Kidney (tissue), 11 donors: ENCODE results near the gene CNTNAP3. TPM values are rescaled to one million over a fixed set of nuclear protein-coding genes. Genes with fewer than 3 reads are reported as not detected.
A peak's percentile ranks its signal among the peaks of the same experiment; 100 is the strongest.
"Not testable (repeated sequence)": the region's sequence is repeated elsewhere in the genome, so short reads cannot be mapped to it uniquely, and the experiment has no call there.

Experiments
- DNase-seq, 5 donors: peaks; one replicate each; pipeline ENCODE4 v3.0.0-alpha.2; 2013 to 2020
- FAIRE-seq: peaks from 2 replicates; lab custom pipeline; 2012; peaks lifted over from hg19 to GRCh38; lab: Jason Lieb, UNC
- H3K27ac ChIP-seq, 2 donors: one replicate each; pipeline ENCODE4 v1.7.0; 2013; ENCODE audit warnings: low read depth in 2 of 2, low read length in 2 of 2, inconsistent platforms in 1 of 2
- H3K27me3 ChIP-seq: one replicate; pipeline ENCODE4 v1.7.1; 2013; ENCODE audit warnings: low read length, inconsistent platforms; ENCODE audit not compliant: control insufficient read depth, insufficient read depth
- H3K36me3 ChIP-seq, 3 donors: one replicate each; pipeline versions ENCODE4 v1.7.0 to v1.7.1; 2013; ENCODE audit warnings: low read length in 3 of 3, control low read depth in 1 of 3, inconsistent platforms in 1 of 3; ENCODE audit not compliant: insufficient read depth in 3 of 3, control insufficient read depth in 2 of 3
- H3K4me1 ChIP-seq, 3 donors: one replicate each; pipeline versions ENCODE4 v1.7.0 to v1.7.1; 2013; ENCODE audit warnings: low read length in 3 of 3, inconsistent platforms in 1 of 3, low read depth in 1 of 3; ENCODE audit not compliant: control insufficient read depth in 2 of 3, insufficient read depth in 2 of 3
- H3K4me3 ChIP-seq, 3 donors: one replicate each; pipeline versions ENCODE4 v1.7.0 to v1.8.1; 2013; ENCODE audit warnings: low read length in 3 of 3, control low read depth in 1 of 3, inconsistent platforms in 1 of 3
- H3K9ac ChIP-seq, 3 donors: one replicate each; pipeline versions ENCODE4 v1.7.0 to v1.7.1; 2013; ENCODE audit warnings: low read length in 3 of 3, control low read depth in 1 of 3, inconsistent platforms in 1 of 3
- H3K9me3 ChIP-seq, 3 donors: one replicate each; pipeline versions ENCODE4 v1.7.0 to v1.7.1; 2013; ENCODE audit warnings: low read length in 3 of 3, control low read depth in 1 of 3, inconsistent platforms in 1 of 3; ENCODE audit not compliant: control insufficient read depth in 2 of 3, insufficient read depth in 1 of 3
- intact Hi-C: fragments of 100-400 bp; cut with DNase I; formaldehyde crosslinking; loops from one replicate; pipeline ENCODE4 v1.11.1; 2022
- polyA plus RNA-seq: library from polyadenylated mRNA; stranded (reverse); fragments of 350-450 nt; fragmentation: Illumina TruSeq; extraction: RNeasy Lipid Tissue Mini Kit (QIAGEN cat#74804); gene quantifications from one replicate; pipeline ENCODE4 v1.2.3, GENCODE V29; 2014; ENCODE audit warnings: low read depth, low replicate concordance; ENCODE audit not compliant: insufficient read depth
- total RNA-seq: library from RNA; stranded (reverse); fragmentation: NEBNext Ultra II Directional; extraction: Animal tissue kit (Norgen Biotek cat#: 25700); gene quantifications from one replicate; pipeline ENCODE4 v1.2.1, GENCODE V29; 2021
- donor health status: control.
- donor health status: control.
- donor health status: DM: yes; HTN: yes; CAD: no.
- donor health status: Normal renal cell carcinoma (clear cell type).

CNTNAP3 gene
- total and polyA plus RNA-seq, 2 donors from 2014 or later = 0.99 to 7.1 TPM

- DNase-seq, H3K9me3 ChIP-seq, H3K4me3 ChIP-seq, H3K36me3 ChIP-seq, H3K4me1 ChIP-seq, H3K27ac ChIP-seq, H3K9ac ChIP-seq, H3K27me3 ChIP-seq, intact Hi-C loops: not testable (repeated sequence)
- peak; percentile 61 for FAIRE-seq
These were observed 87.6 kb downstream of the CNTNAP3 start for GRCh38 chr9:39200412-39200811.

DNA sequence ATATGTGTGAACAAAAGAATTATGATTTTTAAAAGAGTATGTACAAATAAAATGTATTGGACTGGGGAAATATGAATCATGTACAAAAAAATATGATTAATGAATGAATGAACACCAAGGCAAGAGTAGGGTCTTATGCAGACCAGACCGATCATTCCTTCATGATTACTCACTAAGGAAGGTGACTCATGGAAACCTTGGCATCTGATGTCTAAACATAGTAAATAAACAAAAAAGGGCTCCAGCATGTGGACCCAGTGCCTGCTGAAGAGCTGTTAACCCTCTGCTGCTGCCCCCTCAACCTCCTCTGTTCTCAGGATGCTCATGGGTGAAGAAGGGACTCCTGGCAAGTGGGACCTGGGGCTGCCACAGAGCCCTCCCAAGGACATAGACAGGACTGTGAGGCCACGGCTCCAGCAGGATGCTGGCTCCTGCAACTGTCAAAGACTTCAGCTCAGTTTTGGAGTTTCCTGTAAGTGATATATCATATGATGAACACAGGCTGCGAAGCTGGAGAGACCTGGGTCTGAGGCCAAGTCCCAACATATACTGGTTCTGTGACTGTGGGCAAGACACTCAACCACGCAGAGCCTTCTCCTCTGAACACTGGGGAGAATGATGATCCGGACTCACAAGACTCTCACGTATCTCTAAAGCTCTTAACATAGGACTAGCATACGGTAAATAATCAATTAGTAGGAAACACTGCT lies 89.8 kb downstream of the CNTNAP3 start:
- DNase-seq, H3K27me3 ChIP-seq, FAIRE-seq, H3K9me3 ChIP-seq, H3K9ac ChIP-seq, H3K4me3 ChIP-seq, H3K27ac ChIP-seq, intact Hi-C loops, H3K36me3 ChIP-seq, H3K4me1 ChIP-seq: not testable (repeated sequence)

DNA sequence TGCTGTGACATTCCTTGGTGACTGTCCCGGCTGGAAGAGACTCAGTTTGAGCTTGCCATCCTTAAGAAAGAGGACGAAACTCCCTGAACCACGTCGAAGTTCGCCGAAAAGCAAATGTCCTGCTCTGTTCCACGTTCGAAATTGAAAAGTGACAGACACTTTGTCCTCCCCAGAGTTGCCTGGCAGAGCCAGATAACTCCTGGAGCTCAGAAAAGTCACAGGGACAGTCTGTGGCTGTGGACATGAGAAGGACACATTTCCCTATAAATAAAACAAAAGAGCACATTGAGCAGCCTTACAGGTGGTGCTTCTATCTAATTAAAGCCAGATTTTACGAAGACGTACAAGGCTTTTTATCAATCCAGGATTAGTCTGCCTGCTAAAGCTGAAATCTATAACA lies 116.6 kb downstream of the CNTNAP3 start:
- DNase-seq, H3K36me3 ChIP-seq, intact Hi-C loops, H3K27ac ChIP-seq, H3K9ac ChIP-seq, H3K9me3 ChIP-seq, H3K4me3 ChIP-seq, H3K4me1 ChIP-seq, FAIRE-seq, H3K27me3 ChIP-seq: not testable (repeated sequence)

- H3K4me1 ChIP-seq, H3K9ac ChIP-seq, intact Hi-C loops, H3K4me3 ChIP-seq, H3K9me3 ChIP-seq, H3K27me3 ChIP-seq, H3K36me3 ChIP-seq, DNase-seq, H3K27ac ChIP-seq, FAIRE-seq: not testable (repeated sequence)
These were observed 130.3 kb downstream of the CNTNAP3 start for GRCh38 chr9:39157714-39158113.

GRCh38 chr9:39132826-39133552 lies 155.0 kb downstream of the CNTNAP3 start:
- H3K27ac ChIP-seq, intact Hi-C loops, H3K4me3 ChIP-seq, H3K9me3 ChIP-seq, H3K4me1 ChIP-seq, H3K27me3 ChIP-seq, FAIRE-seq, H3K36me3 ChIP-seq, H3K9ac ChIP-seq: not testable (repeated sequence)
- DNase-seq = peak in 2 of 5 donors; percentile 2 to 10

DNA sequence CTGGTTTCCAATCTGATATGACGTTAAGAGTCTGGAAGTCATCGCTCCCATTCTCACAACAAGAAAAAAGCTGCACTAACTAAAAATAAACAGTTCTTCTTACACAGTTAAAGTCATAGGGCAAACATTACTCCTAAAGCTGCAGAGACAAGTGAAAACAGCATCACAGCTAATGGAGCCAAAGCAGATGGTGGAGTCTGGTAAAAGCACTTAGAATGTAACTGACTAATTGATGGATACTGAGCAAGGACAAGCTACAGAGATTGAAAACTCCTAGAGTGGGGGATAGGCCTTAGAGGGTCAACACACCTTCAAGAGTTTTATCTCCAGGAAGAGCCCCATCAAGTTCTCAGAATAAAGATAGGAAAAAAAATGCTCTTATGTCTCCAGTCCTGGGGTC lies 166.6 kb downstream of the CNTNAP3 start:
- FAIRE-seq, H3K9me3 ChIP-seq, H3K4me3 ChIP-seq, H3K27ac ChIP-seq, H3K27me3 ChIP-seq, intact Hi-C loops, H3K4me1 ChIP-seq, H3K36me3 ChIP-seq, H3K9ac ChIP-seq: not testable (repeated sequence)
- peak in 1 of 5 donors; percentile 12 for DNase-seq

DNA sequence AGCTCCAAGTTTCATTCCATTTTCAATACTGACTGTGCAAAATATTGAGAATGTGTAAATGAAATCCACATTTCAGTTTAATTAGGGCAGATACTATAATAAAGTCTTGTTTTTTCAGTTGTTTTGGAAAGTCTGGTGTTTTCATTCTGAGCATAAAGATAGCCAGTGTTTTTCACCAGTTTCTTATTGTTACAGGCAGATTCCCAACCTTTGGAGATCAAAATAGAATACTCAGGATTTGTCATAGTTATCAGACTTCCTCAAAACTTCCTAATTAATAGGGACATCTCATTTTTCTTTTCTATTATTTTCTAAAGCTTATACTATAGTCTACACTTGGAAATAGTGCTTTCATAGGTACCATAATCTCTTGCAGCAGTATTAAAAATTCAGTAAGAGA lies 176.2 kb downstream of the CNTNAP3 start:
- H3K4me1 ChIP-seq, H3K9ac ChIP-seq, intact Hi-C loops, H3K27ac ChIP-seq, H3K27me3 ChIP-seq, H3K9me3 ChIP-seq, DNase-seq, FAIRE-seq, H3K36me3 ChIP-seq, H3K4me3 ChIP-seq: not testable (repeated sequence)
